ENCODE data around the gene LRRC8E. TPM values are rescaled to one million over a fixed set of nuclear protein-coding genes. Genes with fewer than 3 reads are reported as not detected.
"Not testable (repeated sequence)": the region's sequence is repeated elsewhere in the genome, so short reads cannot be mapped to it uniquely, and the experiment has no call there.

Gene LRRC8E
- total and polyA plus RNA-seq, 10 of the 15 experiments (the other 5 are each of a cell fraction or from before 2014, with no cell fraction given): 0.04 to 0.32 (median 0.25) TPM; not detected in 7

DNA sequence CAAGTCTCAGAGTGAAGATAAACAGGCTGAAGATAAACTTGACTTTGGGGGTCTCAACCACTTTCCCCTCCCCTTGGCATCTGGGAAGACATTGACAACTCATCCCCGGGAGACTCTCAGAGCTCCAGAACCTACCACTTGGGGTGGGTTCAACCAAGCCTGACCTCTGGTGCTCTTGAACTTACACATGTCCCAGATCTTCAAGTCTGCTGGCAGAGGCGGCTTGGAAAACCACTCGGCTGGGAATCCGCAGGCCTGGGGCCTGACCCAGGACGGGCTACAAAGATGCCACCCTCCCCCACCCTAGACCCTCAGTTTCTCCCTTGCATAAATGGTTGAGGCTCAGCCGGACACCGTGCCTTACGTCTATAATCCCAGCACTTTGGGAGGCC, 512 bp downstream of the LRRC8E start (continued):
- TF ChIP-seq ZNF274 (IDR thresholded peaks at IDR 0.05; ENCODE audit: insufficient read depth, insufficient read length): no peak
- TF ChIP-seq HDAC2 (IDR thresholded peaks at IDR 0.05): no peak
- TF ChIP-seq, protein P1, sequence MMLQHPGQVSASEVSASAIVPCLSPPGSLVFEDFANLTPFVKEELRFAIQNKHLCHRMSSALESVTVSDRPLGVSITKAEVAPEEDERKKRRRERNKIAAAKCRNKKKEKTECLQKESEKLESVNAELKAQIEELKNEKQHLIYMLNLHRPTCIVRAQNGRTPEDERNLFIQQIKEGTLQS (IDR thresholded peaks at IDR 0.05; ENCODE audit: borderline replicate concordance, extremely low read depth, low read depth, low read length): no peak
- no peak for TF ChIP-seq RAD51 (IDR thresholded peaks at IDR 0.05)
- TF ChIP-seq PAX8 (IDR thresholded peaks at IDR 0.05): no peak
- no peak for TF ChIP-seq FOXK2 (IDR thresholded peaks at IDR 0.05)

DNA sequence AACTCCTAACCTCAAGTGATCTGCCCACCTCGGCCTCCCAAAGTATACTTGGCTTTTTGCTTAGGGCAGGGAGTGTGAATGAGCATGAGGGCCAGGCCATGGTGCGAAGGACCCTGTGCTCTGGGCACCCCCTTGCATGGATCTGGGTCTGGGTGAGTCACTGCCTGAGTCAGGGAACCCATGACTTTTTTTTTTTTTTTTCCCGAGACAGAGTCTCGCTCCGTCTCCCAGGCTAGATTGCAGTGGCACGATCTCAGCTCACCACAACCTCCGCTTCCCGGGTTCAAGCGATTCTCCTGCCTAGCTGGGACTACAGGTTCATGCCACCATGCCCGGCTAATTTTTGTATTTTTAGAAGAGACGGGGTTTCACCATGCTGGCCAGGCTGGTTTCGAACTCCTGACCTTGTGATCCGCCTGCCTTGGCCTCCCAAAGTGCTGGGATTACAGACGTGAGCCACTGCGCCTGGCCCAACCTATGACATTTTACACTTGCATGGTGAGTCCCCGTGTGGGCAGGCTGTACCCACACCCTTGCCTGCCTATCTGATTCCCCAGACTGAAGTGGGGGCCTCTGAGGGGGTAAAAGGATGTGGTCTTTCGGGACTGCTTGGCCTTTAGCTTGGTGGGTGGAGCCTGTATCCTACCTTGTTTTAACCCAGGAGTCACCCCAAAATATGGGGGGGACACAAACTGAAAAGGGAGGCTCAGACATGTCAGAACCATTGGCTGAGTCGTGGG, 5.2 kb downstream of the LRRC8E start:
- BruUV-seq (replicated peaks); H3K4me1 ChIP-seq (ENCODE audit: control insufficient read depth, insufficient read depth, low read length); CTCF ChIA-PET; H3K9ac ChIP-seq (ENCODE audit: control insufficient read depth, insufficient read depth, low read length); H3K27me3 ChIP-seq (replicated peaks in 1 of 2; ENCODE audit: control insufficient read depth in 2 of 2, insufficient read depth in 2 of 2, low read length in 1 of 2); H3K79me2 ChIP-seq (ENCODE audit: control insufficient read depth, insufficient read depth, low read length); POLR2A ChIA-PET; H3K4me2 ChIP-seq (ENCODE audit: control insufficient read depth, insufficient read depth); FAIRE-seq; H3K36me3 ChIP-seq (ENCODE audit: control insufficient read depth in 2 of 2, insufficient read depth in 2 of 2, low read length in 1 of 2); H3K4me3 ChIP-seq; DNase-seq (ENCODE audit: low read depth, low spot score); intact Hi-C loops (cut with micrococcal nuclease; ENCODE audit: unreplicated experiment); H3K27ac ChIP-seq (ENCODE audit: control insufficient read depth, insufficient read depth); in situ Hi-C loops (cut with MboI); RAD21 ChIA-PET (ENCODE audit: unreplicated experiment); SMC1A ChIA-PET (ENCODE audit: uncharacterized antibody, unreplicated experiment); H4K20me1 ChIP-seq (ENCODE audit: control insufficient read depth, insufficient read depth); ATAC-seq; H3K9me3 ChIP-seq (replicated peaks; ENCODE audit: control insufficient read depth, insufficient read depth, low read length); H2AFZ ChIP-seq (ENCODE audit: control insufficient read depth, low read depth, low read length): not testable (repeated sequence)
- 49% methylated on average over 11 of the region's 18 CpGs for WGBS (ENCODE audit: insufficient coverage, insufficient replicate concordance, low lambda C conversion rate, missing lambda C conversion rate)
